PC-3 (cell line): ENCODE data around the gene DLGAP1.
"Not testable (repeated sequence)": the region's sequence is repeated elsewhere in the genome, so short reads cannot be mapped to it uniquely, and the experiment has no call there.

Source experiments
- EZH2 ChIP-seq: fragments of 300-600 bp; sonication (generic); IDR thresholded peaks from one replicate; pipeline ENCODE4 v1.6.1; 2017; ENCODE audit warnings: antibody characterized with exemption, mild to moderate bottlenecking, low read length; ENCODE audit not compliant: unreplicated experiment
- TF ChIP-seq, protein P1 (sequence below): fragments of 300-600 bp; sonication (generic); conservative IDR thresholded peaks from 2 replicates; pipeline ENCODE4 v1.5.1; 2017; ENCODE audit warnings: antibody characterized with exemption, low read depth, mild to moderate bottlenecking, low read length

- TF ChIP-seq, protein P1, sequence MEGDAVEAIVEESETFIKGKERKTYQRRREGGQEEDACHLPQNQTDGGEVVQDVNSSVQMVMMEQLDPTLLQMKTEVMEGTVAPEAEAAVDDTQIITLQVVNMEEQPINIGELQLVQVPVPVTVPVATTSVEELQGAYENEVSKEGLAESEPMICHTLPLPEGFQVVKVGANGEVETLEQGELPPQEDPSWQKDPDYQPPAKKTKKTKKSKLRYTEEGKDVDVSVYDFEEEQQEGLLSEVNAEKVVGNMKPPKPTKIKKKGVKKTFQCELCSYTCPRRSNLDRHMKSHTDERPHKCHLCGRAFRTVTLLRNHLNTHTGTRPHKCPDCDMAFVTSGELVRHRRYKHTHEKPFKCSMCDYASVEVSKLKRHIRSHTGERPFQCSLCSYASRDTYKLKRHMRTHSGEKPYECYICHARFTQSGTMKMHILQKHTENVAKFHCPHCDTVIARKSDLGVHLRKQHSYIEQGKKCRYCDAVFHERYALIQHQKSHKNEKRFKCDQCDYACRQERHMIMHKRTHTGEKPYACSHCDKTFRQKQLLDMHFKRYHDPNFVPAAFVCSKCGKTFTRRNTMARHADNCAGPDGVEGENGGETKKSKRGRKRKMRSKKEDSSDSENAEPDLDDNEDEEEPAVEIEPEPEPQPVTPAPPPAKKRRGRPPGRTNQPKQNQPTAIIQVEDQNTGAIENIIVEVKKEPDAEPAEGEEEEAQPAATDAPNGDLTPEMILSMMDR = not testable (repeated sequence)
- not testable (repeated sequence) for TF ChIP-seq EZH2
Observed at GRCh38 chr18:3580523-3581025, 874.5 kb downstream of the DLGAP1 start.
